DND-41 (cell line): ENCODE results near the gene HGS.

Experiments used
- ATAC-seq: fragments of 200-7000 bp; cut with Tn5 transposase; 3 replicates; pipeline ENCODE4 v1.9.1; 2021; ENCODE audit warnings: low read depth; ENCODE audit not compliant: insufficient read depth
- DNase-seq: peaks from one replicate; pipeline ENCODE4 v3.0.0-alpha.2; 2020
- H2AFZ ChIP-seq: 2 replicates; pipeline ENCODE4 v1.6.0; 2012; ENCODE audit warnings: low read depth, low read length
- H3K27ac ChIP-seq: 2 replicates; pipeline ENCODE4 v1.5.1; 2012; ENCODE audit warnings: low read length, inconsistent platforms
- H3K27me3 ChIP-seq: fragments of 200-600 bp; sonication (generic); 2 replicates; pipeline ENCODE4 v1.6.0; 2012; ENCODE audit warnings: low read length, mild to moderate bottlenecking, inconsistent platforms; ENCODE audit not compliant: insufficient read depth, poor library complexity
- H3K36me3 ChIP-seq: 2 replicates; pipeline ENCODE4 v1.5.1; 2012; ENCODE audit warnings: low read length, inconsistent platforms; ENCODE audit not compliant: insufficient read depth
- H3K4me1 ChIP-seq: 2 replicates; pipeline ENCODE4 v1.5.1; 2012; ENCODE audit warnings: mild to moderate bottlenecking, low read length; ENCODE audit not compliant: insufficient read depth
- H3K4me2 ChIP-seq: 2 replicates; pipeline ENCODE4 v1.6.0; 2012; ENCODE audit warnings: mild to moderate bottlenecking, moderate library complexity, low read length, inconsistent platforms; ENCODE audit not compliant: insufficient read depth
- H3K4me3 ChIP-seq, 2 experiments: fragments of 200-600 bp in 1 of 2; shearing (Covaris generic) in 1 of 2; 2 replicates each; pipeline ENCODE4 v1.5.1; 2012 to 2016; ENCODE audit warnings: inconsistent platforms in 2 of 2, low read length in 2 of 2, mild to moderate bottlenecking in 2 of 2, low read depth in 1 of 2, moderate library complexity in 1 of 2
- H3K79me2 ChIP-seq: 2 replicates; pipeline ENCODE4 v1.6.0; 2012; ENCODE audit warnings: low read length, inconsistent platforms; ENCODE audit not compliant: insufficient read depth
- H3K9ac ChIP-seq: 2 replicates; pipeline ENCODE4 v1.6.0; 2012; ENCODE audit warnings: low read depth, mild to moderate bottlenecking, inconsistent platforms, low read length, moderate library complexity
- H3K9me3 ChIP-seq: 2 replicates; pipeline ENCODE4 v1.5.1; 2012; ENCODE audit warnings: low read length, moderate library complexity, mild to moderate bottlenecking, inconsistent platforms; ENCODE audit not compliant: insufficient read depth, severe bottlenecking
- H4K20me1 ChIP-seq: 2 replicates; pipeline ENCODE4 v1.6.0; 2012; ENCODE audit warnings: low read length; ENCODE audit not compliant: insufficient read depth
- EZH2 ChIP-seq: IDR thresholded peaks from 3 replicates; pipeline ENCODE4 v1.6.1; 2012; ENCODE audit warnings: borderline replicate concordance, low read depth, mild to moderate bottlenecking, moderate library complexity, low read length, inconsistent platforms; ENCODE audit not compliant: severe bottlenecking
- TF ChIP-seq, protein P1 (sequence below): IDR thresholded peaks from 2 replicates; pipeline ENCODE4 v1.5.1; 2012; ENCODE audit warnings: borderline replicate concordance, low read length, moderate library complexity, mild to moderate bottlenecking; ENCODE audit not compliant: poor library complexity, severe bottlenecking; ENCODE audit errors: extremely low read depth

The HGS gene

DNA sequence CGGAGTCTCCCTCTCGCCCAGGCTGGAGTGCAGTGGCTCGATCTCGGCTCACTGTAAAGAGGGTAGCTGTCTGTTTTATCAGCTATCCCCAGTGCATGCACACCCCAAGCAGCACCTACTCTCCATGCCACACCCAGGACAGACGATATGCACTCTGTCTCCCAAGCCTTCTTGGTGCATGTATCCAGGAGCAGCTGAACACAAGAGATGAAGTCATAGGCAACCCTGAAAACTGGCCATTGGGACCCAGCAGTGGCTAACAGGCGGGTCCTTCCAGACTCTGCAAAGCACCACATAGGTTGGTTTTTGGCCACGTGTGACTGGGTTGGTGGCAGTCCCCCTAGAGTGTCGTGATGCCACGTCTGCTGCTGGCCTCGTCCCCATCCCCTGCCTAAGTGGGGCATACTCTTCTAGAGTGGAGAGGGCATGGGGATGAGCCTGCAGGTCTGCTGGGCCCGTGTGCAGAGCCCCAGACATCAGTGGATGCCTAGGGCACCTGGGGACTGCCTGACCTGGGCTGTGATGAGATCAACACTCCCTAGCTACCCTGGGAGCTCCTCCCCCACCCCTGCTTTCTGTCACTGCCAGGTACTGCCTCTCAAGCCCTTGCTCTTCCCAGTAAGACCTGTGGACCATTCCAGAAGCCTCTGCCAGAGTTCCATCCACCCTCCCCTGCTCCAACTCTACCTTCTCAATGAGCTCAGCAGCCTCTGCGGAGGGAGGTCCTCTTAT is 36.8 kb upstream of the HGS start:
- no peak for ATAC-seq
- no peak for DNase-seq
- no peaks in the 10 kb centered on the region for H3K36me3 ChIP-seq
- H3K9me3 ChIP-seq = peaks cover 2% of the 10 kb centered on the region
- no peaks in the 10 kb centered on the region for H3K27me3 ChIP-seq
- TF ChIP-seq EZH2 = no peak
- TF ChIP-seq, protein P1, sequence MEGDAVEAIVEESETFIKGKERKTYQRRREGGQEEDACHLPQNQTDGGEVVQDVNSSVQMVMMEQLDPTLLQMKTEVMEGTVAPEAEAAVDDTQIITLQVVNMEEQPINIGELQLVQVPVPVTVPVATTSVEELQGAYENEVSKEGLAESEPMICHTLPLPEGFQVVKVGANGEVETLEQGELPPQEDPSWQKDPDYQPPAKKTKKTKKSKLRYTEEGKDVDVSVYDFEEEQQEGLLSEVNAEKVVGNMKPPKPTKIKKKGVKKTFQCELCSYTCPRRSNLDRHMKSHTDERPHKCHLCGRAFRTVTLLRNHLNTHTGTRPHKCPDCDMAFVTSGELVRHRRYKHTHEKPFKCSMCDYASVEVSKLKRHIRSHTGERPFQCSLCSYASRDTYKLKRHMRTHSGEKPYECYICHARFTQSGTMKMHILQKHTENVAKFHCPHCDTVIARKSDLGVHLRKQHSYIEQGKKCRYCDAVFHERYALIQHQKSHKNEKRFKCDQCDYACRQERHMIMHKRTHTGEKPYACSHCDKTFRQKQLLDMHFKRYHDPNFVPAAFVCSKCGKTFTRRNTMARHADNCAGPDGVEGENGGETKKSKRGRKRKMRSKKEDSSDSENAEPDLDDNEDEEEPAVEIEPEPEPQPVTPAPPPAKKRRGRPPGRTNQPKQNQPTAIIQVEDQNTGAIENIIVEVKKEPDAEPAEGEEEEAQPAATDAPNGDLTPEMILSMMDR = no peak
- no peaks in the 10 kb centered on the region for H3K79me2 ChIP-seq
- no peak overlapping the region for H2AFZ ChIP-seq
- H3K4me1 ChIP-seq = no peaks in the 10 kb centered on the region
- no peak overlapping the region for H3K9ac ChIP-seq
- H4K20me1 ChIP-seq = no peaks in the 10 kb centered on the region
- H3K4me3 ChIP-seq = no peak overlapping the region
- H3K4me2 ChIP-seq = no peak overlapping the region
- H3K27ac ChIP-seq = no peak overlapping the region

DNA sequence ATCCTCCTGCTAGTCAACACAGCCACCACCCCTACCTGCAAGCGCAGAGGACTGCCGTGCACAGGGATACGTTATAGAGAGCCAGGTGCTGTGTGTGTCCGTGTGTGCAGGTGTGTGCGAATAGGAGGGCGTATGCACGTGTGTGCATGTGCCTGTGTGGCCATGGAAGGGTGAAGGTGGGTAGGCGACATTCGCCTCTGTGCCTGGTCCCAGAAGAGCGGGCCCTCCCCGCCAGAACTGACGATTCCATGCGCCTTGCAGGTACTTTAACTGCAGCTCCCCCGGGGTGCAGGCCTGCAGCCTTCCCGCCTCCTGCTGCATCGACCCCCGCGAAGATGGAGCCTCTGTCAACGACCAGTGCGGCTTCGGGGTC is 36.2 kb upstream of the HGS start:
- no peak overlapping the region for H3K9ac ChIP-seq
- H3K36me3 ChIP-seq = no peaks in the 10 kb centered on the region
- no peaks in the 10 kb centered on the region for H3K79me2 ChIP-seq
- H3K27ac ChIP-seq = no peak overlapping the region
- DNase-seq = no peak
- H3K4me3 ChIP-seq = no peak overlapping the region
- no peaks in the 10 kb centered on the region for H4K20me1 ChIP-seq
- ATAC-seq = no peak
- H3K4me2 ChIP-seq = no peak overlapping the region
- no peaks in the 10 kb centered on the region for H3K4me1 ChIP-seq
- H3K27me3 ChIP-seq = no peaks in the 10 kb centered on the region
- no peak overlapping the region for H2AFZ ChIP-seq
- H3K9me3 ChIP-seq = peaks cover 2% of the 10 kb centered on the region
- TF ChIP-seq EZH2 = no peak
- TF ChIP-seq, protein P1 = no peak

DNA sequence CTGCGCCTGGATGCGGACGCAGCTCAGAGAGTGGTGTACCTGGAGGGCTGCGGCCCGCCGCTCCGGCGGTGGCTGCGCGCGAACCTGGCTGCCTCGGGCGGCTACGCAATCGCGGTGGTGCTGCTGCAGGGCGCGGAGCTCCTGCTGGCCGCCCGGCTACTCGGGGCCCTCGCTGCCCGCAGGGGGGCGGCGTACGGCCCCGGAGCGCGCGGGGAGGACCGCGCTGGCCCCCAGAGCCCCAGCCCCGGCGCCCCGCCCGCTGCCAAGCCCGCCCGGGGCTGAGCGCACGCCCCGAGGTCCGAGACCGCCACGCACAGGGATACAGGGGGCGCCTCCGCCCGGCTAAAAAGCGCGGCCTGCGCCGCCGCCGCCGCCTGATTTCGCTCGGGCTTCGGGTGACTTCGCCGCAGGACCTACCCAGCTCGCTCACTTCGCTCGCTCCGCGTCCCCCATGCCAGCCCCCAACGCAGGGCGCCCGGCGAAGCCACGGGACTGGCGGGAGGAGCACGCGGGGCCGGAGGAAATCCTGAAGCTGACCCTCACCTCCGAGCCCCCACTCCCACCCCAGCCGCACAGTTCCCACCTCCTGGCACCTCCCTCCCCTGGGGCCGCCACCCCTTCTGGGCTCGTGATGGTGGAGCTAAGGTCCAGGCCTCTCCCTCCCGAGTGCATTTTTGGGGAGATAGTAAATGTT is 35.7 kb upstream of the HGS start:
- no peak for DNase-seq
- no peak for ATAC-seq
- H3K27ac ChIP-seq = no peak overlapping the region
- no peak overlapping the region for H3K9ac ChIP-seq
- no peaks in the 10 kb centered on the region for H4K20me1 ChIP-seq
- H3K4me2 ChIP-seq = no peak overlapping the region
- H3K79me2 ChIP-seq = no peaks in the 10 kb centered on the region
- no peaks in the 10 kb centered on the region for H3K4me1 ChIP-seq
- H3K27me3 ChIP-seq = no peaks in the 10 kb centered on the region
- H2AFZ ChIP-seq = no peak overlapping the region
- H3K9me3 ChIP-seq = peaks cover 2% of the 10 kb centered on the region
- no peak overlapping the region for H3K4me3 ChIP-seq
- H3K36me3 ChIP-seq = no peaks in the 10 kb centered on the region
- TF ChIP-seq, protein P1 = no peak
- no peak for TF ChIP-seq EZH2
